Frontal cortex (tissue), 4 donors: ENCODE results near the gene MFNG. TPM values are rescaled to one million over a fixed set of nuclear protein-coding genes. Genes with fewer than 3 reads are reported as not detected.

Source experiments
- DNase-seq, 2 donors: peaks; one replicate each; pipeline ENCODE4 v3.0.0; 2012; ENCODE audit warnings: low spot score in 2 of 2
- FAIRE-seq: peaks from 2 replicates; lab custom pipeline; 2012; peaks lifted over from hg19 to GRCh38; lab: Jason Lieb, UNC
- total RNA-seq: library from RNA; depleted of rRNA; stranded (reverse); fragments of >200 nt; gene quantifications from one replicate; pipeline ENCODE4 v1.2.3, GENCODE V29; 2014
- donor health status: control.
- donor health status: control.
- donor health status: control.

MFNG gene
- total RNA-seq, 1 donor from 2014 or later, result 1.6 TPM

DNA sequence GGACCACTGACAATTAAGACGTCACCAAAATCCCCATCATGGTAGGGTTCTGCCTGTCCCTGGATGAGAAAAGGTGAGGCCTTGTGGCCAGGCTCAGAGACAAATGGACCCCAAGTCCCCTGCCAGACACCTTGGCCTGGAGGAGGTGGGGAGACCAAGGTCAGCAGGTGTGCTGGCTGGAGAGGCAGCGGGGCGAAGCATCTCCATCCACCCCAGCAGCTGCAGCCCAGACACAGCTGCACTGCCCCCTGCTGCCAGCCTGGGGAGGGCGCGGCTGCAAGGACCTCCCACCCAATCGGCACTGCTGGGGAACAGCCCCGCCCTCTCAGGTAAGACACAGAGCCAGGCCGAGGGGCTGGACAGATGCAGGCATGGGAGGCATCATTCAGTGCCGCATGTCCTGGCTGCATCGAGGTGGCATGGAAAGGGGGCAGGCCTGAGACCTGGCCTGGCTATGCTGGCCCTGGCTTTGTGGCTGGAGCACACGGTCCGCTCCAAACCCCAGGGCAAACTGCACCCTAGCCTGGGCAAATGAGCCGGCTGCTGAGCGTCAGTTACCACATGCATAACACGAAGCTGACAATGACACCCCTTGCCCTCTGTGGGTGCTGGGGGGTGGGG lies 12.2 kb upstream of the MFNG start:
- FAIRE-seq, result no peak

DNA sequence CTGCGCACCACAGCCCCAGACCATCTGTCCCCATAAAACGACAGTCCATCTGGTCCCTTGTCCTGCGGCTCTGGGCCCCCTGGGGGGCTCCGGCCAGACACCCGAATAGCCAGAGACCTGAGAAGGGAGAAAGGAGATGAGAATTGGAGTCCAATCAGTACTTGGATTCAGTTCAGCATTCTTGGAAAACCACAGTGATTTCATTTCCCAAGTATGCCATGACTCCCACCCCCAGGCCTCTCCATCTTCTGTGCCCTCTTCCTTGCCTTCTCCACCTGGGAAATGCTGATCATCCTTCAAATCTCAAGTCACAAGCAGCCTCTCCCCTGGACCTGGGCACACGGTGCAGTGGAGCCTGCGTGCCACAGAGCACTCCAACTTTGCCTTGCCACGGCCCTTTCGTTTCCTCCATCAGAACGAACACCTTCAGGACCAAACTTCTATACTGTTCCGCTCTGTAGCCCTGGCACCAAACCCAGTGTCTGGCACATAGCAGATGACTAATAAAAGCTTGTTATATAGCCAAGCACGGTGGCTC lies 10.9 kb upstream of the MFNG start:
- FAIRE-seq (no peak), DNase-seq (no peak)

More for the DNA sequence above, 12.2 kb upstream of the MFNG start:
- DNase-seq, result no peak

DNA sequence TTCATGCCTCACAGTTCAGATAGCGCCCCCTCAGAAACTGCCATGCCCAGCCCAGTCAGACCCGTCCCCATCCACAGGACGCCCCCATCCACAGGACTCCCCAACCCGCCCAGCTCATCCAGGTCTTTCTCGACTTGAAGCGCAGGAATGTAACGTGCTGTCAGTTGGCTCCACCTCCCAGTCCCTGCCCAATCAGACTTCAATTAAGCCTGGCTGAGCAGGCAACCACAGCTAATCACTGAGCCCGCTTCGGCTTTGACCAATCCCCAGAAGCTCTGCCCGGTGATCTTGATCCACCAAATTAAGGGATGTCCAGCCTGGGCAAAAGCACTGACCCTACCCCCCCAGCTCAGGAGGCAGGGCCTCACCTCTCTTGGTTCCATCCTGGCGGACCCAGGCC lies 10.5 kb upstream of the MFNG start:
- DNase-seq (no peak), FAIRE-seq (no peak)

DNA sequence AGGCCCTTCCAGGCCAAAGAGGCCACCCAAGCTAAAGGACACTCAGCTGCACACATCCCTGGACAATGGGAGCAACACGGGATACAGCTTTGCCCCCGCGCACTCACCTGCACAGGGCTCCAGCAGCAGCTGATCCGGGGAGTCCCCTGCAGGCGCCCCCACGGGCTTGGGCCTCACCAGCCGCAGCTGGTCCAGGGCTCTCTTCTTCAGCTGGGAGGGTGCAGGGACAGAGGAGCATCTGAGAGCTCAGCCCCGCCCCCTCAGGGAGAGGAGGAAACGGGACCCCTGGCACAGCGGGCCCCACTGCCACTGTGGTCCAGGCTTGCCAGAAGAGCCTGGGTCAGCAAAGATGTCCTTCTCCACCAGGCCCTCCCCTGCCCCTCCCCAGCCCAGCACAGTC lies 7.8 kb upstream of the MFNG start:
- FAIRE-seq (no peak), DNase-seq (no peak)

DNA sequence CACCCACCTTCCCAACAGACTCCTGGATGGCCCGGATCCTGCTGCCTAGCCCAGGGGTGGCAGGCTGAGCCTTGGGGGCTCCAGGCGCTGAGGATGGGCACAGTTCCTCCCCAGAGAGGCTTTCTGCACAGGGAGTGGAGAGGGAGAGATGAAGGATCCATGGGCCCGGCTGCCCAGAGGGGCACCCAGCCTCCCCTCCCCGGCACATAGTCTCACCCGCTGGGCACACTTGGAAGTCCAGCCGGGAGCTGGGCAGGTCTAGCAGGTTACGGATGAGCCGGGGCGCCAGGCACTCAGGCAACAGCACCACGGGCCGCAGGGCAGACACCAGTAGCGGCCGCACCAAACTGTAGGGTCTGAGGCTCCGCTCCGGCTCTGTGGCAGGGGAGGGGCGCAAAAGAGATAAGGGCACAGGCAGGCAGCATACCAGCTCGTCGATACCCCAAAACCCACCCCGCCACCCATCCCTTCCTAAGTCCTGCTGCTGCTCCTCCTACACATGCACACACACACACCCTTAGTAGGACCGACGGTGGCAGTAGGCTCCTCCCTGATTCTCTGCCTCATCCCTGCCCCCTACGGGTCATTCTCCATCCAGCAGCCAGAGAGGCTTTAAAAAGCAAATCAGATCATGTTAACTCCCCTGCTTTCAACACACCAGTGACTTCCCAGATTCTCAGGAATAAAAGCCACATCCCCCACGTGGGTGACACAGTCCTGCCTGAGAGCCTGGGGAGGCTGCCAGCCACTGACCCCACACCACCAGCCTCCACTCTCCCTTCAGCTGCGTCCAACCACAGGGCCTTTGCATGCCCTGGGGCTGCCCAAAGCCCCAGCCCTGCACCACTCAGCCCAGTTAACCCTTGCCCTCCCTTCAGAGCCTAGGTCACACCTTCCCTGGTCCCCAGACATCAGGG lies 6.5 kb upstream of the MFNG start:
- FAIRE-seq (no peak), DNase-seq (peak in 1 of 2 donors; percentile 58)

DNA sequence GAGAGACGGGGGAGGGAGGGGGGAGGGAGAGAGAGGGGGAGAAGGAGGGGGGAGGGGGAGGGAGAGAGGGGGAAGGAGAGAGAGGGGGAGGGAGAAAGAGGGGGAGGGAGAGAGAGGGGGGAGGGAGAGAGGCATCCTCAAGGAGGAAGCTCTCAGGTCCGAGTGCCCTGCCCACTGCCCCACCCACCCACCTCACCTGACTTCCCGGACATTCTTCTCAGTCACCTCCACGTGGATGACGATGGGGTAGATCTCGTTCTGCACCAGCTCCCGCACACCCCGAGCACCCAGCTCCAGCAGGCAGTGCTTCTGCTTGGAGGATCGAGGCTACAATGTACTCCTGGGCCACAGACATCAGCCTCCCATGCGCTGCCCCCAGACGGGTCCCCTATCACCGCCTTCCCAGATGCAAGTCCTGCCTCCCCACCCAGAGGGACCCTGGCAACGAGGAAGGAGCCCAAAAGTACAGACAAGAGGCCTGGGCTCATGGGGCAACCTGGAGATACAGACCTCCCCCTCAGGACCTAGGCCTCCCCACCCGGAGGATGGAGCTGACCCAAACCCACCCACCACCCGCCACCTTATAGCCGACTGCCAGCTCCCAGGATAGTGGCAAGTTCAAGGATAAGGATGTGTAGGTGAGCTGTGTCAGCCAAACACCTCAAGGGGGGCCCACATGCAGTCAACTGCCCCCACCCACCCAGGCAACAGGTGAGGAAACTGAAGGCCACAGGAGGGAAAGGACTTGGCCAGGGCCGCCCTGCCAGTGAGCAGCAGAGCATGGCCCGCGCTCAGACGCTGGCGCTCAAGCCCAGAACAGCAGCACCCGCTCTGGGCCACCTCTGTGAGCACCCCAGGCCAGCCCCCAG lies 5.6 kb upstream of the MFNG start:
- DNase-seq, result no peak

DNA sequence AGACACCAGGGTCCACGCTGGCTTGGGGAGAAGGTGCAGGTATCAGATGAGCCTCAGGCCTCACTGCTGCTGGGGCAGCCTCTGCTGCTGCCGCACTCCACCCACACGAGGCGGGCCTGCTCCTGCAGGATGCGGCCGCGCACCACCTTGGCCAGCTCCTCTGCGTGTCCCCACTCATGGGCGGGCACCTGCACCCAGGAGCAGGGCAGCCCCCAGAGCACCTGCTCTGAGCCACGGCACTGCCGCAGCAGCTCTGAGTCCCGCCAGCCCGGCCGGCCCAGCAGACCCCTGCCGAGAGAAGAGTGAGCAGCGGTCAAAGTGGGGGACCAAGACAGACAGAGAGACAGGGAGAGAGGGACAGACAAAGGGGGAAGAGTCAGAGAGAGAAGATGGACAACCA lies 4.9 kb upstream of the MFNG start:
- FAIRE-seq (no peak), DNase-seq (no peak)

More for the DNA sequence above, 5.6 kb upstream of the MFNG start:
- no peak for FAIRE-seq

DNA sequence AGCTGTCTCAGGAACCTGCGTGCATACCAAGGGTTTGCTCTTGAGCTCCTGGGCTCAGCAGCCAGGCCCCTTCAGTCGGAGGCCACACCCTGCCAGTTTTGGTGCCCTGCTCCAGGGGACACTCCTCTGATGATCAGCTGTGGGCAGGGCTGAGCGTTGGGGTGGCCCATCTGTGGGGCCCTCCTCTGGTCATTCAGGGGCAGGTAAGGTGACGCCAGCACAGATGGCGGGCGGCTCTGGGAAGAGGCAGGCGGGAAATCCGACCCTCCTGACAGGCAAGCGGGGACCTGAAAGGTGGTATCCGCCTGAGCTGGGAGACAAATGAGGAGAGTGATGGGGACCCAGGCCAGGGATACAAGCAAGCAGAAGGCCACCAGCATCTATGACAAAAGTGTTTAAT lies 3.8 kb upstream of the MFNG start:
- DNase-seq (no peak), FAIRE-seq (no peak)

DNA sequence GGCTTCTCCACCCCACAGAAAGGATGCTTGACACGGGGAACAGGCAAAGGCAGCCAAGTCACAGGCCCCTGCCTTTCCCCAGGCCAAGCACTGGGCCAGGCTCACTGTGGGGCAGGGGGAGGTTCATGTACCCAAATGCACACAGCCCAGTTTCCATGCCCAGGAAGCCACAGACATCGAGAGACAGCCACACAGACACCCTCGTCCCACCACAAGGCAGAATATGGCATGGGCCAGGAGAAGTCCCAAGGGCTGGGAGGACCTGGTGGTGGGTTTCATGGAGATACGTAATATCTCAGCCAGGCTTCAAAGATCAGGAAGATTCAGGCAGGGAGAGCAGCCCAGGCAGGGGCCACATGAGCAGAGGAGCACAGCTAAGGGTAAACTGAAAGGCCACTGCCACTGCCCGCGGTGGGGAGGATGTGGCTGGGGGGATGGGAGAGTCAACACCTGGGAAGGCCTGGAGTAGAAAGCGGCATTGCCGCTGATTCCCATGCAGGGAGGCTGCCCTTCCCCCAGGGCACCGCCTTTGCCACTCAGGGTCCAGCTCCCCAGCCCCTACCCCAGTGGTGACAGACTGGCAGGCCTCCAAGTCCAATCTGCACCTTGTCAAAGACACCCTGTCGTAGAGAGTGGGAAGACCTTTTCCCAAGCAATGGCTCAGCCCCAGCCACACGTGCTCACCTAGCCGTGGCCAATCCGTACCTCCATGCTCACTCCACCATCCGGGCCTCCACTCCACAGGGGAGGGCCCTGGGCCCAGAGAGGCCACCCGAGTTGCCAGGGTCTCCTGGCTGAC lies 2.4 kb upstream of the MFNG start:
- no peak for DNase-seq

DNA sequence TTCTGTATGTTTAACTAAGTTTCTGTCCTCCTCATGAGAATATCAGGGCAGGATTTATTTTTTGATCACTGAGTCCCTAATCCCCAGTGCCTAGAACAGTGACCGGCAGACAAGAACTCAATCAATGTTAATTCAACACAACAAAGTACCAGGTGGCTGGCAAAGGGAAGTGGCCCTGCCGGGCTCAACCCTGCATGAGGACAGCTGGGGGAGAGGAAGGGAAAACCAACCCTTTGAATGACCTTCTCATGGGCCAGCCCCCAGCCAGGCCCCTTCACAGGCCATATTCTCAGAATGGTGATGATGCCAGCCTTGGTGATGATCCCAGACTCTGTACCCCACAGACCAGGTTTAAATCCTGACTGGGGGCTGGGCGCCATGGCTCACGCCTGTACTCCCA lies 1.4 kb upstream of the MFNG start:
- no peak for DNase-seq
- FAIRE-seq, result no peak

More for the DNA sequence above, 2.4 kb upstream of the MFNG start:
- no peak for FAIRE-seq

DNA sequence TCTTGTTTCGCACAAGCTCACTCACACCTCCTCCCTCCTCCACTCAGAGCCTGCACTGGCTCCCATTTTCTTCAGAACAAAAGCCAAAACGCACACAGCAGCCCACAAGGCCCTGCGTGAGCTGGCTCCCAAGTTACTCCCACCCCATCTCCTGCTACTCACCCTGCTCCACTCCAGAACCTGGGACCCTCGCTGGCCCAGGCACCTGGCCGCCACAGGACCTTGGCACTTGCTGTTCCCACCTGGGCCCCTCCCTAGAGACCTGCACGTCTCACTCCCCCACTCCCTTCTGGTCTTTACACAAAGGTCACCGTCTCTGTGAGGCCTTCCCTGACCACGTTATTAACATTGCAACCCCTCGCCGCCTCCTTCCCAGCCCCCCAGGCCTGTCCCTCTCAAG lies 945 bp upstream of the MFNG start:
- FAIRE-seq, result no peak
- DNase-seq, result no peak

DNA sequence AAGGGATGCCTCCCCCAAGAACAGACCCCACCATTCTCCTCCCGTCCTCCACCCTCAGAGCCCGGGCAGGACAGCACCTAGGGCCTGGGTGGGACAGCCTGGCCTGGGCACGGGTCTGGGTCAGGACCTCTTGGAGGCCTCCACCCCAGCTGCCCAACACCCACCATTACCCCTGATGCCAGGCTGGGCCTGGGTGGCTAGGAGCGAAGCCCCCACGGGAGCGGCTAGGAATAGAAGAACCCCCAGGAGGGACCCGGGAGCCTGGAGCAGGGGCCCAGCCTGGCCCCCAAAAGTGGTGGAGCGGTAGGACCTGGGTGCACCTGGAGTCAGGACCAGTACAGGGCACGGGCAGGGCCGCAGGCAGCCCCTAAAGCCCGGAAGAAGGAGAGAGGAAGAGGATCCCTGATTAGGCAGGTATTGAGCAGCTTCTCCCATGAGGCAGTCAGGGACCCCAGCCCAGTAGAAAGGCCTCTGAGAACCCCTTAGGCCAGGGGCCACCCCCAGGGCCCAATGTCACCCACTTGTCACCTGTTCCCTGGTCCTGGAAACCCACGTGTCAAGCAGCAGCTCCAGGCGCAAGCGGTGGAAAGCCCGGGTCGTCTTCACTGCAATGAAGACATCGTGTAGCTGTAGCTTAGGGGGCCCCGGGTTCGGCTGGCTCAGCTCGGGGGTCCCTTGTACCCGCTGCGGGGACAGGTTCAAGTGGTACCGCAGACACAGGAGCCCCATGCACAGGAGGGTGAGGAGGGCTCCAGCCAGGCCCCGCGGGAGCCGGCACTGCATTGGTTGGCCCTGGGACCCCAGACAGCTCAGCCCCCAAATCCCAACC lies 575 bp downstream of the MFNG start:
- no peak for FAIRE-seq

DNA sequence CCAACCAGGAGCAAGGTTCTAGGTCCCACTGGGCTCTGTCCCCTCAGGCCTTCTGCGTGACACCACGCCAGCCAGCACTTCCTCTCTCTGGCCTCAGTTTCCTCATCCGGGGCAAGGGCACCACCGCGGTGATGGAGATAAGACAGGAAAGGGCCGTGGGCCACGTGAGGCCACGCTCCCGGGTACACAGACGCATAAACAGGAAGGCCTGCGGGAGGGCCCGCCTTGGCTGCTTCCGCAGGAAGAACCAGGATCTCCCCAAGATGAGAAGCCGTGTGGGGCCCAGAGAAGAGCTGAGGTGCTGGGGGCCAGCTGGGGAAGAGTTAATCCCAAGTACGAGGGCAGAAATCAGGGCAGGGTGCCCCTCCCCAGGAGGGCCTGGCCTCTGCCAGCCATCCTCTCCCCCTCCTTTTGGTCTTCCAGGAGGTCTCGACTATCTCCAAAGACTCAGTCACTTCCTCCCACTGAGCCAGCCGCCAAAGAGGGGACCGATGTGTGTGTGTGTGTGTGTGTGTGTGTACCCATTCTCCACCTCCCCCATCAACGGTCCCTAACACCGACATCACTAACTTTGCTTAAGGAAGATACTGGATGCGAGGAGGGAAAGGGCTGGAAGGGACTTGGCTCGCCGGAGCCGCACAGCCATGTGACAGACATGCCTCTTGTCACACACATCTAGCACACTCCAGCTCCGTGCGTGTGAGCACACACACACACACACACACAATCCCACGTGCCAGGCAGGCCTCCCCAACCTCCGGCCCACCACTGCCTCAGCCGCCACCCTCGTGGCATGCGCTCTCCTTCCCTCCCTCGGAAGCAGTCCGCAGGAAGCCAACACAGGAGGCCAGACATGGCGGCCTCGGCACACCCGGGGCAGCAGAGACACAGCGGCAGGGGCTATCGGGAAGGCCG lies 1.4 kb downstream of the MFNG start:
- FAIRE-seq (no peak), DNase-seq (peak in 1 of 2 donors; percentile 44)

More for the DNA sequence above, 575 bp downstream of the MFNG start:
- no peak for DNase-seq

DNA sequence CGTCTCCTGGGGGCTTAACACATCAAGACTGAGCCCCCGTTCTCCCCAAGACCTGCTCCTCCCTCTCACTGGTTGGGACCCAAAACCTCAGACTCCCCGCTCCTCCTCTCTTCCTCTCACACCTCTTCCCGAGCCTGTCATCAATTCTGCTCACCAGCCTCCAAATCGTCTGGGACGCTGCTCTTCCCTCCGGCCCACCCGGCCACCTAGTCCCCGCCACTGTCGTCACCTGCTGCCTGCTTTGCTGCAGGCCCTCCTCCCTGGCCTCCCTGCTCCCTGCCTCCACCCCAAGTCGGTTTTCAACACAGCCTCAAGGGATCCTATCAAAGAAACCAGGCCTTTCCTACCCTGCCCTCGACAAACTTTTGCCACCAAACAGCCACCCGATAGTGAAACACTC lies 3.1 kb downstream of the MFNG start:
- no peak for FAIRE-seq
- no peak for DNase-seq

DNA sequence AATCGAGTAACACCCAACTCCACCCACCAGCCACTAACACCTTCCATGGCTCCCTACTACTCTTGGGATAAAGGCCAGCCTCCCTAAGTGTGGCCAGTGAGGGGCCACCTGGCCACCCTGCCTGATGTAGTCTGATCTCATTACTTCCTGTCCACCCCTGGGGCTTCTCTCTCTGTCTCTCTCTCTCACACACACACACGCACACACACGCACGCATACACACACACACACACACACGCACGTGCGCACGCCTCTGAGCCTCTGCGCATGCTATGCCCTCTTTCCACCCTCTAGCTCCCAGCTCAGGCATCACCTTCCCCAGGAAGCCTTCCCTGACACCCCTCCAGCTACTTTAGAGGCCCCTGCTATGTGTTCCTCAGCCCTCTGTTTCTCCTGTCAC lies 3.9 kb downstream of the MFNG start:
- DNase-seq, result no peak
- FAIRE-seq, result no peak

DNA sequence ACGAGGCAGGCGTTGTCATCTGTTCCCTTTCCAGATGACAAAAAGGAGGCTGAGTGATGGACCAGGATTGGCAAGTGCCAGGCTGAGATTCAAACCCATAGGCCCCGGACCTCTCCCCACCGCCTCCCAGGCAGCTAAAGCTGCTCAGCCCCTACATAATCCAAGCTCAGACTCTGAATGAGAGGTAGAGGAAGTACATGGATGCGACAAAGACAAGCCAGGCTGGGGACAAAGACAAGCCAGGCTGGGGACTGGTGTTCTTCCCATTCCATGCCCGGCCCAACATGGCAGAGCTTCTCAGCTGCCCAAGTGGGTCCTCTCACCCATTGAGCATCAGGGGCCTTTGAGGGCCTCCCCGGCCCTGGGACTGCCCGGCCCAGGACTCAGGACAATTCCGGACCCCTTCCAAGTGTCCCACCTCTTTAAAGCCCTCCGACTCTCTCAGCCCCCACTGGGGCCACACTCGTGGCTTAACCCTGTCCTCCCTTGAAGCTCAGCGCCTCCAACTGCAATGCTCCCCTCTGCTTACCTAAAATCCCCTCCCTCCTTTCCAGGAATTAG lies 4.8 kb downstream of the MFNG start:
- DNase-seq (no peak), FAIRE-seq (no peak)
